ENCODE results near the gene CIBAR2.
A peak's percentile ranks its signal among the peaks of the same experiment; 100 is the strongest.

CIBAR2 gene

DNA sequence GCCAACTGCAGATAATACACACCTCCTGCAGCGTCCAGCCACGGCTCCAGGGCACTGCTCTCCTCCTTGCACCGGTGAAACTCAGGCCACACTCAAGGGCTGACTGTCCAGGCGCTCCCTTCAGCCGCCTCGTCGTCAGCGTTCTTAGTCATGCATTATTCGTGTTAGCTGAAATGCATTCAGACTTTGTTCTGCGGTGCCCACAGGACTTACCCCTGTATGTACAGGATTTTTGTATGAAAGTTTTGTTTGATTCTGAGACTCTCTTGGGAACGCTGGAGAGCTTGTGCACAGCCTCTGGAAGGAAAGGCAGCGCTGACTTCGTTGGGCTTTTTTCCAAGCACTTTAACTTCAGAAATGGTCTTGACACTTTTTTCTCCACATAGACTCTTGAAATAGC lies 22.1 kb downstream of the CIBAR2 start:
- peak; percentile 58 for DNase-seq (ENCODE audit: low read depth in 2 of 2)
- no peak for TF ChIP-seq CTCF (IDR thresholded peaks at IDR 0.05; ENCODE audit: low read depth, low read length)
- H3K4me3 ChIP-seq (replicated peaks in 1 of 2; ENCODE audit: low read depth in 2 of 2, low read length in 2 of 2) = no peak overlapping the region

- TF ChIP-seq CTCF (IDR thresholded peaks at IDR 0.05; ENCODE audit: low read depth, low read length) = no peak
- DNase-seq (ENCODE audit: low read depth in 2 of 2) = peak; percentile 15 to 65
Measured at GRCh38 chr16:85089525-85089924, 22.7 kb downstream of the CIBAR2 start.

GRCh38 chr16:85088570-85089199 lies 23.6 kb downstream of the CIBAR2 start:
- DNase-seq (ENCODE audit: low read depth in 2 of 2) = no peak
- no peak overlapping the region for H3K4me3 ChIP-seq (replicated peaks in 1 of 2; ENCODE audit: low read depth in 2 of 2, low read length in 2 of 2)
- no peak for TF ChIP-seq CTCF (IDR thresholded peaks at IDR 0.05; ENCODE audit: low read depth, low read length)

More at GRCh38 chr16:85089525-85089924, 22.7 kb downstream of the CIBAR2 start:
- no peak overlapping the region for H3K4me3 ChIP-seq (replicated peaks in 1 of 2; ENCODE audit: low read depth in 2 of 2, low read length in 2 of 2)

DNA sequence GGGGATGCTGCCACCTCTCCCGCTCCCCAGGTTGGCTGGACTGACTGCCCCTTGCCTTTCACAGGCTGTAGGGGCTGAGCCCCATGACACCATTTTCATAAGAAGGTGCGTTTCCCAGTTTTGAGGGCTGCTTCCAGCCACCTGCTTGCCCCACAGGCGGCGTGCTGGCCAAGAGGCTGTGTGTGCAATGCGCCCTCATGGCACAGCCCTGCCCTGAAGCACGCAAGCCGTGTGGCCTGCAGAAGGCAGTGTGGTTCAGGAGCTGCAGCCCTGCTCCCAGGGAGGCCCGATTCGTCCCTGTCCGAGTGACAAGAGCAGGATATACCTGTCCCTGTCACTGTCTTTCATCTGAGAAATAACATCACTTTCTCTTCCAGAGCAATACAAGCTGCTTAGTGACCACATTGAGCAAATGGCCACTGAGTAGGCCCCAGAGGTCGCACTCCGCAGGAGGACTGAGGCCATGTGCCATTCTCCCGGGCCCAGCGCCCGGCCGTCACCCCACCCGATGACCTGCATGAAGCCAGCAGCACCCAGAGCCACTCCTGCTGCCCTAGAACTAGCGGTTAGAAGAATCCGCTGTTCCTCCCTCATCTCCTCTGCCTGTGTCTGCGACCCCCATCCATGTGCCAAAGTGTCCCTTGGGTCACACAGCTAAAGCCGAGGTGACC lies 24.2 kb downstream of the CIBAR2 start:
- no peak for TF ChIP-seq CTCF (IDR thresholded peaks at IDR 0.05; ENCODE audit: low read depth, low read length)
- no peak for DNase-seq (ENCODE audit: low read depth in 2 of 2)
- H3K4me3 ChIP-seq (replicated peaks in 1 of 2; ENCODE audit: low read depth in 2 of 2, low read length in 2 of 2) = no peak overlapping the region

- TF ChIP-seq CTCF (IDR thresholded peaks at IDR 0.05; ENCODE audit: low read depth, low read length) = peak; percentile 80
- peak; percentile 73 to 75 for DNase-seq (ENCODE audit: low read depth in 2 of 2)
- H3K4me3 ChIP-seq (replicated peaks in 1 of 2; ENCODE audit: low read depth in 2 of 2, low read length in 2 of 2) = no peak overlapping the region
Measured at GRCh38 chr16:85086347-85087291, 25.7 kb downstream of the CIBAR2 start.

GRCh38 chr16:85085721-85086120 lies 26.6 kb downstream of the CIBAR2 start:
- no peak overlapping the region for H3K4me3 ChIP-seq (replicated peaks in 1 of 2; ENCODE audit: low read depth in 2 of 2, low read length in 2 of 2)
- DNase-seq (ENCODE audit: low read depth in 2 of 2) = no peak
- TF ChIP-seq CTCF (IDR thresholded peaks at IDR 0.05; ENCODE audit: low read depth, low read length) = no peak
